GM10266 (cell line): ENCODE measurements around the gene AKT2.

Source experiments
- DNase-seq: peaks from one replicate; pipeline ENCODE4 v3.0.0; 2012; ENCODE audit errors: extremely low spot score
- CTCF ChIP-seq: IDR thresholded peaks from 2 replicates; pipeline ENCODE4 v1.5.1; 2012; ENCODE audit warnings: mild to moderate bottlenecking, low read depth; ENCODE audit not compliant: control insufficient read depth, insufficient read depth; ENCODE audit errors: missing control alignments

AKT2 gene

GRCh38 chr19:40265055-40265762, 19.9 kb downstream of the AKT2 start:
- no peak for DNase-seq
- no peak for TF ChIP-seq CTCF

- TF ChIP-seq CTCF: no peak
- no peak for DNase-seq
Observed at GRCh38 chr19:40264314-40265054, 20.7 kb downstream of the AKT2 start.

- no peak for DNase-seq
- TF ChIP-seq CTCF: no peak
Observed at GRCh38 chr19:40263440-40264313, 21.5 kb downstream of the AKT2 start.

- DNase-seq: no peak
- TF ChIP-seq CTCF: no peak
Observed at GRCh38 chr19:40262422-40262821, 22.7 kb downstream of the AKT2 start.

GRCh38 chr19:40261631-40262030, 23.5 kb downstream of the AKT2 start:
- TF ChIP-seq CTCF: no peak
- DNase-seq: no peak

GRCh38 chr19:40257096-40257517, 28.0 kb downstream of the AKT2 start:
- no peak for TF ChIP-seq CTCF
- DNase-seq: no peak
